ENCODE data around the gene CCDC57. TPM values are rescaled to one million over a fixed set of nuclear protein-coding genes. Genes with fewer than 3 reads are reported as not detected.

The CCDC57 gene
- total RNA-seq, 1 donor from 2014 or later, result 50.5 TPM

GRCh38 chr17:82081546-82081945, 131.1 kb downstream of the CCDC57 start:
- DNase-seq (no peak), ATAC-seq (no peak)
- H3K9me3 ChIP-seq, result no peaks in the 10 kb centered on the region
- H3K4me3 ChIP-seq, result no peak overlapping the region
- H3K27me3 ChIP-seq, result no peaks in the 10 kb centered on the region
- no peak overlapping the region for H3K27ac ChIP-seq
- no peaks in the 10 kb centered on the region for H3K4me1 ChIP-seq
- H3K36me3 ChIP-seq, result peaks cover 81% of the 10 kb centered on the region
- intact Hi-C loops (cut with DNase I), result no loop called here
- TF ChIP-seq, protein P1, sequence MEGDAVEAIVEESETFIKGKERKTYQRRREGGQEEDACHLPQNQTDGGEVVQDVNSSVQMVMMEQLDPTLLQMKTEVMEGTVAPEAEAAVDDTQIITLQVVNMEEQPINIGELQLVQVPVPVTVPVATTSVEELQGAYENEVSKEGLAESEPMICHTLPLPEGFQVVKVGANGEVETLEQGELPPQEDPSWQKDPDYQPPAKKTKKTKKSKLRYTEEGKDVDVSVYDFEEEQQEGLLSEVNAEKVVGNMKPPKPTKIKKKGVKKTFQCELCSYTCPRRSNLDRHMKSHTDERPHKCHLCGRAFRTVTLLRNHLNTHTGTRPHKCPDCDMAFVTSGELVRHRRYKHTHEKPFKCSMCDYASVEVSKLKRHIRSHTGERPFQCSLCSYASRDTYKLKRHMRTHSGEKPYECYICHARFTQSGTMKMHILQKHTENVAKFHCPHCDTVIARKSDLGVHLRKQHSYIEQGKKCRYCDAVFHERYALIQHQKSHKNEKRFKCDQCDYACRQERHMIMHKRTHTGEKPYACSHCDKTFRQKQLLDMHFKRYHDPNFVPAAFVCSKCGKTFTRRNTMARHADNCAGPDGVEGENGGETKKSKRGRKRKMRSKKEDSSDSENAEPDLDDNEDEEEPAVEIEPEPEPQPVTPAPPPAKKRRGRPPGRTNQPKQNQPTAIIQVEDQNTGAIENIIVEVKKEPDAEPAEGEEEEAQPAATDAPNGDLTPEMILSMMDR (IDR thresholded peaks at IDR 0.05), result no peak

GRCh38 chr17:82080789-82081464, 131.7 kb downstream of the CCDC57 start:
- Histone ChIP-seq H3K27ac (no peak overlapping the region), H3K36me3 (peaks cover 75% of the 10 kb centered on the region), H3K4me3 (no peak overlapping the region), H3K9me3 (no peaks in the 10 kb centered on the region), H3K4me1 (no peaks in the 10 kb centered on the region), H3K27me3 (no peaks in the 10 kb centered on the region)
- TF ChIP-seq, protein P1 (IDR thresholded peaks at IDR 0.05), result no peak
- no peak for ATAC-seq
- intact Hi-C loops (cut with DNase I), result no loop called here
- no peak for DNase-seq

GRCh38 chr17:82080048-82080788, 132.4 kb downstream of the CCDC57 start:
- Histone ChIP-seq H3K9me3 (no peaks in the 10 kb centered on the region), H3K4me3 (no peak overlapping the region), H3K27ac (no peak overlapping the region), H3K27me3 (no peaks in the 10 kb centered on the region), H3K36me3 (peaks cover 68% of the 10 kb centered on the region), H3K4me1 (no peaks in the 10 kb centered on the region)
- intact Hi-C loops (cut with DNase I), result no loop called here
- TF ChIP-seq, protein P1 (IDR thresholded peaks at IDR 0.05), result no peak
- no peak for ATAC-seq
- no peak for DNase-seq

DNA sequence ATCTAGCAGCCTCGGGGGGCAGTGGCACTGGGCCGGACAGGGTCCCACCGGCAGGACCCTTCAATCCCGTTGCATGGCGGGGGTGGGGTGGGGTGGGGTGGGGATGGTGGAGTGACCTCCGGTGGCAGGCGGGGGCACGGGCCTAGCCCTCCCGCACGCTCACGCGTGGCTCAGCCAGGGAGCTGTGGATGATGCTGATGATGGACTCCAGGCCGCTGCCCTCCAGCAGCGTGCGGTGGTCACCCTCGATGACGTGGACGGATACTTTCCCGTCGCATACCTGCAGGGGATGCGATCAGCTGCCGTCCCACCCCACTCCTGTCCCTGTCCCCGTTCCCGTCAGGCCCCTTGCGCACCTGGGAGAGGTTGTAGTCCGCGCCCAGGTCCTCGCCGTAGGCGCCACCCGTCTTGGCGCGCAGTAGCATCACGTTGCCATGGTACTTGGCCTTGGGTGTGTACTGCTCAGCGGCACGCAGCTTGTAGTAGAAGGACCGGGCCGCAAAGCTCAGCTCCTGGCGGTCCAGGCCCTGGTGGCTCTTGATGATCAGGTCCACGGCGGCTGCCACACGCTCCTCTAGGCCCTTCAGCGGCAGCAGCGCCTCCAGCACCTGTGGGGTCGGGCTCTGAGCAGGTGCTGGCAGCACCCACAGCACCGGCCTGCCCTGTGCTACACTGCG, 133.5 kb downstream of the CCDC57 start:
- intact Hi-C loops (cut with DNase I), result no loop called here
- H3K27me3 ChIP-seq, result no peaks in the 10 kb centered on the region
- peaks cover 57% of the 10 kb centered on the region for H3K36me3 ChIP-seq
- DNase-seq (no peak), ATAC-seq (no peak)
- H3K27ac ChIP-seq, result no peak overlapping the region
- no peak overlapping the region for H3K4me3 ChIP-seq
- H3K4me1 ChIP-seq, result no peaks in the 10 kb centered on the region
- TF ChIP-seq, protein P1 (IDR thresholded peaks at IDR 0.05), result no peak
- no peaks in the 10 kb centered on the region for H3K9me3 ChIP-seq

DNA sequence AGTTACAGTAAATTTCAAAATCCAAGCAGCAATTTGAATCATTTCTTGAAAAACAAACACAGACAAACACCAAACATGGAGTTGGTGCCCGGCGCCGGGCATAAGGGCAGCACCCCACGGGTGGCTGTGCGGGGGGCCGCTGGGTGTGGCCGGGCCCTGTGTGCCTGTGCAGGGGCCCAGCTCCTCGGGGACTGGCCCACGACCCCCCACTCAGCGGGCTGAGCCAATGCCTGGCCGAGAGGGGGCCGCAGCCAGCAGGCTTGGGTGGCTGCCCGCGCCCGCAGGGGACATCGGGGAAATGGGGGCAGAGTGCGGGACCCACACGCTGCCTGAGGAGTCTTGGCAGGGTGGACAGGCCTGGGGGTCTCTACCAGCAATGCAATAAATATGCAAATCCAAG, 134.2 kb downstream of the CCDC57 start:
- Histone ChIP-seq H3K4me1 (no peaks in the 10 kb centered on the region), H3K9me3 (no peaks in the 10 kb centered on the region), H3K27me3 (no peaks in the 10 kb centered on the region), H3K36me3 (peaks cover 50% of the 10 kb centered on the region), H3K4me3 (no peak overlapping the region), H3K27ac (no peak overlapping the region)
- TF ChIP-seq, protein P1 (IDR thresholded peaks at IDR 0.05), result no peak
- intact Hi-C loops (cut with DNase I), result no loop called here
- DNase-seq (no peak), ATAC-seq (no peak)

Data from upper lobe of right lung (tissue), 1 donor.